SK-N-DZ (cell line): Measurements from ENCODE around the gene NEDD9.

Source experiments
- DNase-seq: peaks from one replicate; pipeline ENCODE4 v3.0.0-alpha.2; 2015; ENCODE audit warnings: low spot score

Gene NEDD9

GRCh38 chr6:11260249-11261038 is 28.0 kb upstream of the NEDD9 start:
- DNase-seq = no peak

- DNase-seq = no peak
Measured at GRCh38 chr6:11258260-11259237, 26.1 kb upstream of the NEDD9 start.

- no peak for DNase-seq
Measured at GRCh38 chr6:11255610-11256009, 23.1 kb upstream of the NEDD9 start.

GRCh38 chr6:11253594-11253993 is 21.1 kb upstream of the NEDD9 start:
- DNase-seq = no peak

GRCh38 chr6:11251553-11252360 is 19.3 kb upstream of the NEDD9 start:
- no peak for DNase-seq

- DNase-seq = no peak
Measured at GRCh38 chr6:11250108-11250507, 17.6 kb upstream of the NEDD9 start.

- no peak for DNase-seq
Measured at GRCh38 chr6:11248974-11249761, 16.7 kb upstream of the NEDD9 start.

- DNase-seq = no peak
Measured at GRCh38 chr6:11246722-11247121, 14.3 kb upstream of the NEDD9 start.

GRCh38 chr6:11245381-11246256 is 13.2 kb upstream of the NEDD9 start:
- DNase-seq = no peak

GRCh38 chr6:11244387-11245126 is 12.1 kb upstream of the NEDD9 start:
- DNase-seq = no peak

- DNase-seq = no peak
Measured at GRCh38 chr6:11243861-11244260, 11.4 kb upstream of the NEDD9 start.

- no peak for DNase-seq
Measured at GRCh38 chr6:11242711-11243110, 10.2 kb upstream of the NEDD9 start.

- DNase-seq = no peak
Measured at GRCh38 chr6:11241793-11242201, 9.3 kb upstream of the NEDD9 start.

- no peak for DNase-seq
Measured at GRCh38 chr6:11241154-11241792, 8.8 kb upstream of the NEDD9 start.

GRCh38 chr6:11237956-11238355 is 5.5 kb upstream of the NEDD9 start:
- DNase-seq = no peak

- DNase-seq = no peak
Measured at GRCh38 chr6:11237428-11237827, 5.0 kb upstream of the NEDD9 start.

GRCh38 chr6:11236915-11237314 is 4.4 kb upstream of the NEDD9 start:
- no peak for DNase-seq

- no peak for DNase-seq
Measured at GRCh38 chr6:11236076-11236750, 3.7 kb upstream of the NEDD9 start.
